ENCODE data around the gene LENG9.

DNA sequence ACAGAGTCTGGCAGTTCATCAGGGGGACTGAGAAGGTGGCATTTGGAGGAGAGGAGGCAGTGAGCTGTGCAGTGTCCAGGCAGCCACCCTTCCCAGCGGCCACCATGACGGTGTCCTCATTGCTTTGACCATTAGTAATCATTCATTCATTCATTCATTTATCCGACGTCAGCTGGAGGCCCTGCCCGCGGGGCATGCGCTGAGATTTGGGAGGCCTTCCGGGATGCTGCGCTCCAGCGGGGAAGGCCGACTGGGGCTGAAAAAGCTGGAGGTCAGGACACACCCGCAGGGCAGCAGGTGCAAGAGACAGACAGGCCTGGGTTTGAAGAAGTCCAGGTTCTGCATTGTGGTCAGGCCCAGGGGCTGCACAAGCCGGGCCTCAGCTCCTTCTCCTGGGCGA, 39.4 kb downstream of the LENG9 start:
- TF ChIP-seq, protein P1, sequence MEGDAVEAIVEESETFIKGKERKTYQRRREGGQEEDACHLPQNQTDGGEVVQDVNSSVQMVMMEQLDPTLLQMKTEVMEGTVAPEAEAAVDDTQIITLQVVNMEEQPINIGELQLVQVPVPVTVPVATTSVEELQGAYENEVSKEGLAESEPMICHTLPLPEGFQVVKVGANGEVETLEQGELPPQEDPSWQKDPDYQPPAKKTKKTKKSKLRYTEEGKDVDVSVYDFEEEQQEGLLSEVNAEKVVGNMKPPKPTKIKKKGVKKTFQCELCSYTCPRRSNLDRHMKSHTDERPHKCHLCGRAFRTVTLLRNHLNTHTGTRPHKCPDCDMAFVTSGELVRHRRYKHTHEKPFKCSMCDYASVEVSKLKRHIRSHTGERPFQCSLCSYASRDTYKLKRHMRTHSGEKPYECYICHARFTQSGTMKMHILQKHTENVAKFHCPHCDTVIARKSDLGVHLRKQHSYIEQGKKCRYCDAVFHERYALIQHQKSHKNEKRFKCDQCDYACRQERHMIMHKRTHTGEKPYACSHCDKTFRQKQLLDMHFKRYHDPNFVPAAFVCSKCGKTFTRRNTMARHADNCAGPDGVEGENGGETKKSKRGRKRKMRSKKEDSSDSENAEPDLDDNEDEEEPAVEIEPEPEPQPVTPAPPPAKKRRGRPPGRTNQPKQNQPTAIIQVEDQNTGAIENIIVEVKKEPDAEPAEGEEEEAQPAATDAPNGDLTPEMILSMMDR (conservative IDR thresholded peaks at IDR 0.05; ENCODE audit: low read length): no peak
- no peak for TF ChIP-seq EZH2phosphoT487 (IDR thresholded peaks at IDR 0.05; ENCODE audit: borderline replicate concordance, low read depth, low read length)
